H9 (cell line): Measurements from ENCODE around the gene KCND1. TPM values are rescaled to one million over a fixed set of nuclear protein-coding genes. Genes with fewer than 3 reads are reported as not detected.

Source experiments
- DNase-seq: peaks from one replicate; pipeline ENCODE4 v3.0.0-alpha.2; 2017
- H2AFZ ChIP-seq: one replicate; pipeline ENCODE4 v1.6.1; 2013; ENCODE audit warnings: mild to moderate bottlenecking, low read length, control low read depth, moderate library complexity
- H2AK5ac ChIP-seq: 2 replicates; pipeline ENCODE4 v1.6.1; 2013; ENCODE audit warnings: low read length, control low read depth, mixed read lengths; ENCODE audit not compliant: insufficient read length
- H2BK120ac ChIP-seq: one replicate; pipeline ENCODE4 v1.6.1; 2013; ENCODE audit warnings: low read depth, mild to moderate bottlenecking, low read length, control low read depth, inconsistent platforms; ENCODE audit not compliant: poor library complexity, severe bottlenecking
- H2BK12ac ChIP-seq: 2 replicates; pipeline ENCODE4 v1.6.1; 2013; ENCODE audit warnings: low read length, control low read depth, mixed read lengths, low read depth; ENCODE audit not compliant: insufficient read length
- H2BK15ac ChIP-seq: 2 replicates; pipeline ENCODE4 v1.6.1; 2013; ENCODE audit warnings: low read depth, low read length, control low read depth
- H2BK20ac ChIP-seq: one replicate; pipeline ENCODE4 v1.6.1; 2013; ENCODE audit warnings: low read depth, mild to moderate bottlenecking, low read length, control low read depth, inconsistent platforms; ENCODE audit not compliant: poor library complexity, severe bottlenecking
- H2BK5ac ChIP-seq: 2 replicates; pipeline ENCODE4 v1.6.1; 2013; ENCODE audit warnings: low read length, control low read depth, mixed read lengths; ENCODE audit not compliant: insufficient read length
- H3K14ac ChIP-seq: 2 replicates; pipeline ENCODE4 v1.6.1; 2013; ENCODE audit warnings: low read length, control low read depth; ENCODE audit not compliant: insufficient read depth
- H3K18ac ChIP-seq: 2 replicates; pipeline ENCODE4 v1.6.1; 2013; ENCODE audit warnings: low read depth, mild to moderate bottlenecking, mixed read lengths, low read length, control low read depth; ENCODE audit not compliant: insufficient read length
- H3K23ac ChIP-seq: 2 replicates; pipeline ENCODE4 v1.6.1; 2013; ENCODE audit warnings: low read length, control low read depth, mixed read lengths, low read depth; ENCODE audit not compliant: insufficient read length
- H3K23me2 ChIP-seq: 2 replicates; pipeline ENCODE4 v1.6.1; 2013; ENCODE audit warnings: low read depth, mild to moderate bottlenecking, mixed read lengths, low read length, control low read depth; ENCODE audit not compliant: insufficient read length, poor library complexity, severe bottlenecking
- H3K27ac ChIP-seq: 2 replicates; pipeline ENCODE4 v1.5.1; 2013; ENCODE audit warnings: low read length, control low read depth, mixed read lengths, low read depth; ENCODE audit not compliant: insufficient read length
- H3K27me3 ChIP-seq: 2 replicates; pipeline ENCODE4 v1.6.1; 2013; ENCODE audit warnings: low read length, control low read depth, inconsistent platforms; ENCODE audit not compliant: insufficient read depth
- H3K4ac ChIP-seq: 2 replicates; pipeline ENCODE4 v1.6.1; 2013; ENCODE audit warnings: low read depth, mild to moderate bottlenecking, control low read depth, inconsistent platforms, low read length, moderate library complexity
- H3K4me1 ChIP-seq: 2 replicates; pipeline ENCODE4 v1.6.1; 2013; ENCODE audit warnings: low read length, control low read depth, inconsistent platforms; ENCODE audit not compliant: insufficient read depth
- H3K4me2 ChIP-seq: 2 replicates; pipeline ENCODE4 v1.6.1; 2013; ENCODE audit warnings: low read length, control low read depth, mixed read lengths; ENCODE audit not compliant: insufficient read length, insufficient read depth
- H3K56ac ChIP-seq: 2 replicates; pipeline ENCODE4 v1.6.1; 2013; ENCODE audit warnings: low read depth, mild to moderate bottlenecking, mixed read lengths, low read length, control low read depth; ENCODE audit not compliant: insufficient read length
- H3K79me1 ChIP-seq: 2 replicates; pipeline ENCODE4 v1.6.1; 2013; ENCODE audit warnings: low read depth, mild to moderate bottlenecking, moderate library complexity, low read length, control low read depth, inconsistent platforms; ENCODE audit not compliant: insufficient read depth, poor library complexity, severe bottlenecking
- H3K79me2 ChIP-seq: 2 replicates; pipeline ENCODE4 v1.6.1; 2013; ENCODE audit warnings: low read length, control low read depth, inconsistent platforms; ENCODE audit not compliant: insufficient read depth
- H3K9ac ChIP-seq: 2 replicates; pipeline ENCODE4 v1.6.1; 2013; ENCODE audit warnings: low read length, control low read depth, mixed read lengths; ENCODE audit not compliant: insufficient read length; ENCODE audit errors: extremely low read depth
- H3K9me3 ChIP-seq: one replicate; pipeline ENCODE4 v1.6.1; 2013; ENCODE audit warnings: low read depth, low read length, inconsistent platforms; ENCODE audit not compliant: control insufficient read depth
- H3T11ph ChIP-seq: one replicate; pipeline ENCODE4 v1.6.1; 2013; ENCODE audit warnings: mild to moderate bottlenecking, low read length, control low read depth, inconsistent platforms
- H4K20me1 ChIP-seq: one replicate; pipeline ENCODE4 v1.6.1; 2013; ENCODE audit not compliant: control insufficient read depth, insufficient read length, insufficient read depth
- H4K5ac ChIP-seq: 2 replicates; pipeline ENCODE4 v1.6.1; 2013; ENCODE audit warnings: low read depth, mild to moderate bottlenecking, mixed read lengths, low read length, control low read depth; ENCODE audit not compliant: insufficient read length
- H4K8ac ChIP-seq: replicated peaks from 2 replicates; pipeline ENCODE4 v1.6.1; 2013; ENCODE audit warnings: low read length, control low read depth, mixed read lengths, low read depth; ENCODE audit not compliant: insufficient read length
- H4K91ac ChIP-seq: 2 replicates; pipeline ENCODE4 v1.6.1; 2013; ENCODE audit warnings: low read depth, mild to moderate bottlenecking, moderate library complexity, mixed read lengths, low read length, control low read depth; ENCODE audit not compliant: insufficient read length
- H3K27ac Mint-ChIP-seq, 3 experiments: 2 replicates in 2 of 3; 3 replicates in 1 of 3; pipeline ENCODE4 v1.8.0; 2020 to 2021; ENCODE audit warnings: mixed read lengths in 3 of 3, mild to moderate bottlenecking in 1 of 3, moderate library complexity in 1 of 3
- H3K27me3 Mint-ChIP-seq: 2 replicates; pipeline ENCODE4 v1.8.0; 2021; ENCODE audit warnings: low read depth, mild to moderate bottlenecking, moderate library complexity, mixed read lengths
- H3K36me3 Mint-ChIP-seq, 3 experiments: 2 replicates in 2 of 3; 3 replicates in 1 of 3; pipeline ENCODE4 v1.8.0; 2020 to 2021; ENCODE audit warnings: low read depth in 3 of 3, mixed read lengths in 3 of 3; ENCODE audit not compliant: insufficient read depth in 1 of 3
- H3K4me1 Mint-ChIP-seq, 2 experiments: 2 replicates each; pipeline ENCODE4 v1.8.0; 2020; ENCODE audit warnings: mixed read lengths in 2 of 2
- H3K4me3 Mint-ChIP-seq, 2 experiments: 2 replicates in 1 of 2; 3 replicates in 1 of 2; pipeline ENCODE4 v1.8.0; 2020 to 2021; ENCODE audit warnings: mild to moderate bottlenecking in 2 of 2, mixed read lengths in 2 of 2, moderate library complexity in 1 of 2
- H3K9me3 Mint-ChIP-seq, 2 experiments: 2 replicates in 1 of 2; 3 replicates in 1 of 2; pipeline ENCODE4 v1.8.0; 2020; ENCODE audit warnings: mild to moderate bottlenecking in 2 of 2, mixed read lengths in 2 of 2, moderate library complexity in 1 of 2
- CTCF ChIP-seq: fragments of 200-600 bp; sonication (generic); conservative IDR thresholded peaks from 3 replicates; pipeline ENCODE4 v1.8.0; 2021; ENCODE audit warnings: antibody characterized with exemption, mild to moderate bottlenecking
- whole genome bisulfite sequencing: extraction: QIAGEN DNeasy Blood & Tissue Kit; methylation state at CpG from one replicate; pipeline ENCODE4 v1.1.7; 2013; ENCODE audit warnings: missing lambda C conversion rate, low lambda C conversion rate, mixed read lengths; ENCODE audit not compliant: insufficient read length; ENCODE audit errors: extremely low coverage; 5-methylcytosine and 5-hydroxymethylcytosine counted together
- total RNA-seq: library from RNA; stranded (reverse); gene quantifications from 2 replicates; pipeline ENCODE4 v1.2.1, GENCODE V29; 2021

KCND1 gene
- total RNA-seq, 1 experiment from 2014 or later = 5.7 TPM

GRCh38 chrX:48956728-48957414 lies 14.8 kb downstream of the KCND1 start:
- Histone ChIP-seq H2BK5ac (no peak overlapping the region), H3T11ph (no peak overlapping the region), H3K79me1 (peaks cover 18% of the 10 kb centered on the region), H3K23me2 (peaks cover 6% of the 10 kb centered on the region), H2AK5ac (no peak overlapping the region), H2BK15ac (no peak overlapping the region), H3K23ac (no peak overlapping the region), H3K27me3 (no peaks in the 10 kb centered on the region), H2AFZ (no peak overlapping the region), H3K14ac (peak overlapping the region; percentile 85), H3K4ac (no peak overlapping the region), H3K4me2 (peak overlapping the region; percentile 86), H2BK20ac (no peak overlapping the region), H3K4me1 (peaks cover 2% of the 10 kb centered on the region; the same call in 1 of the 2 replicates), H3K9ac (peak overlapping the region; percentile 91), H3K56ac (no peak overlapping the region), H4K5ac (no peak overlapping the region), H3K9me3 (no peaks in the 10 kb centered on the region), H3K79me2 (peaks cover 26% of the 10 kb centered on the region; the same call in 1 of the 2 replicates), H4K91ac (no peak overlapping the region), H2BK12ac (no peak overlapping the region), H4K8ac (no peak overlapping the region), H3K18ac (no peak overlapping the region), H2BK120ac (no peak overlapping the region), H3K27ac (no peak overlapping the region), H4K20me1 (peaks cover 3% of the 10 kb centered on the region)
- TF ChIP-seq CTCF = no peak
- peak overlapping the region; percentile 78 to 85 for H3K4me3 Mint-ChIP-seq
- peak overlapping the region; percentile 40 to 90 (median 89); a peak in 3 of 7 replicates for H3K27ac Mint-ChIP-seq
- no CpG with 5 or more reads among the region's 61 CpGs for WGBS
- peaks cover 1% of the 10 kb centered on the region for H3K27me3 Mint-ChIP-seq
- H3K36me3 Mint-ChIP-seq = peaks cover 10 to 59% (median 26%) of the 10 kb centered on the region in 3 experiments
- no peak for DNase-seq
- peaks cover 0 to 15% of the 10 kb centered on the region in 2 experiments; a peak in 2 of 4 replicates for H3K4me1 Mint-ChIP-seq
- peaks cover 79 to 80% of the 10 kb centered on the region in 2 experiments for H3K9me3 Mint-ChIP-seq
